DMS79 treated with DMSO at 0.1 percent for 48 hours (cell line): ENCODE measurements around the gene SUPT20HL2.
A peak's percentile ranks its signal among the peaks of the same experiment; 100 is the strongest.
"Not testable (repeated sequence)": the region's sequence is repeated elsewhere in the genome, so short reads cannot be mapped to it uniquely, and the experiment has no call there.

Source experiments
- DNase-seq: peaks from one replicate; lab custom pipeline; 2025; lab: John Stamatoyannopoulos, UW

Gene SUPT20HL2

GRCh38 chrX:24309580-24310374 is 4.1 kb downstream of the SUPT20HL2 start:
- DNase-seq = not testable (repeated sequence)

GRCh38 chrX:24308803-24309202 is 5.1 kb downstream of the SUPT20HL2 start:
- not testable (repeated sequence) for DNase-seq

GRCh38 chrX:24306440-24306839 is 7.4 kb downstream of the SUPT20HL2 start:
- DNase-seq = no peak

GRCh38 chrX:24305905-24306304 is 8.0 kb downstream of the SUPT20HL2 start:
- no peak for DNase-seq

- no peak for DNase-seq
These were observed 12.1 kb downstream of the SUPT20HL2 start for GRCh38 chrX:24301806-24302205.

GRCh38 chrX:24301060-24301459 is 12.8 kb downstream of the SUPT20HL2 start:
- DNase-seq = no peak

- DNase-seq = no peak
These were observed 15.7 kb downstream of the SUPT20HL2 start for GRCh38 chrX:24298191-24298590.

- DNase-seq = no peak
These were observed 19.2 kb downstream of the SUPT20HL2 start for GRCh38 chrX:24294619-24295018.

DNA sequence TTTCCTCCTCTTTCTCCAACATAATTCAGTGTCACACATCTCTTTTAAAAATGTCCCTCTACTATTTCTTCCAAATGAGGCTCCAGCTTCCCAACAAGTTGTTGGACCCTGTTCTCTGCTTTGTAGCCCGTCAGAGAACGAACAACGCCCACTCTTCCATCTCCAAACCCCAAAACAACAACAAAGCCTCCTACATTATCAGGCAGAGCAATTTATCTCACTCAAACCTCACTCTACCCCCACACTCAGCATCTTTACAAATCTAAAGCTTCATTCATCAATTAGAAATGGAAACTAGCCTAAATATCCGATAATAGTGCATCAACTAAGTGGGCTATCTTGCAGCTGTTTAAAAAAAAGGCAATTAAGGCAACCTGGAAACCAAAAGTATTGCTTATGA is 20.5 kb downstream of the SUPT20HL2 start:
- no peak for DNase-seq

DNA sequence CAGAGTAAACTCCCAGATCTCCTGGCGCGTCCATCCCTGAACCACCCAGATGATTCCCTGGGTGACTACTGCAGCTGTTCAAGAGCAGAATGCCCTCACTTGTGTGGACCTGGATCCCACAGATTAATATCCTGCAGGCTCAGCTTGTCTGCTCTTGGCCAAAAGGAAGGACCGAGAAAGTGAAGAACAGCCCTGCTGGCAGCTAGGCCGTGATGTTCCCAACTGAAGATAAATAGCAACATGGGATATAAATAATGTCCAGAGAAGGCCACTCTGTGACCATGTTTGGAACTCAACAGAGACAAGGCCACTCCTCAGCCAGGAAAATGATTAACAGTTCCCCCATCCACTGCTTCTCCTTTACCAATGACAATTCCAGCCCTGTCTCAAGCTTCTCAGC is 21.5 kb downstream of the SUPT20HL2 start:
- no peak for DNase-seq

DNA sequence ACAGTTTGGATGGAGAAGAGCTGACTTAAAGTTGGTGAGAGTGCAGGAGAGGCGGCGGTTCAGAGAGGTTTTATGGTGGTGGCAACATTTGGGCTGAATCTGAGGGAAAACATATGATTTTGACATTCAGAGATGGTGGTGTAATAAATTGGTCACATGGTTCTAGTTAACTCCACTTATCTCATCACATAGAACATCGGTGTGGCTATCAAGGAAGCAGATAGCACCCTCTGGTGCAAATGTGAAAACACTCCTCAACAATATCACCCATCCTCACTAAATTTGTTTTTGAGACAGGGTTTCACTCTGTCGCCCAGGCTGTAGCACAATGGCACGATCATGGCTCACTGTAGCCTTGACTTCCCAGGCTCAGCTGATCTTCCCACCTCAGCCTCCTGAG is 28.8 kb downstream of the SUPT20HL2 start:
- DNase-seq = no peak

GRCh38 chrX:24283127-24283794 is 30.6 kb downstream of the SUPT20HL2 start:
- no peak for DNase-seq

DNA sequence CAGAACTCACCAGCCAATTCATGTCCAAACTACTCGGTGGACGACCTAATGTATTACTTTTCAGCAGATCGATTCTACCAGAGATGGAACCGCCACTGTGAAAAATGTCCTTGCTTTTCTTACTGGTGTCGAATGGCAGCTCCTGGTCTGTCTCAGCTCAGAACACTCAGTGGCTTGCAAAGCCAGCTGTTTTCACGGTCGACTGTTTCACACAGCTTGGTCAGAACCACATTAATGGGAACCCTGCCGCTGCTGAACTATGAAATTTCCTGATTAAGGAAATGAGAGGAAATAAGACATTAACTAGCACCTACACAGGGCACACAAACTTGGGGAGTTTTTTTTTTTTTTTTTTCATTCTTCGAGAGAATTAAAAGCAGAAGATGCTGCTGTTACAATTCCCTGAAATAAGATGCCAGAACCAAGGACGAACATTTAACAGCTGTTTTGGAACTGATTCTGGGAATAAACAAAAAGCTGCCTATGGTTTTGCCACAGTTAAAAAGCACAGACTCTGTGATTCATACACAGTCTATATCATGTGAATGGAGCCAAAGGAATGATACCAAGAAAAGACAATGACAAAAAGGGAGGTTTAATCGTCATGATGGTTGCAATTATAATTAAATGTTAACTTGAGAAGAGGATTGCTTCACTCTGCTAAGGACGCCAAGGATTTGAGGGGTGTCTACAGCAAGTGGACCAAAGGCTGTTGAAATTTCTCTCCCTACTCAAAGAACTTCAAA is 31.3 kb downstream of the SUPT20HL2 start:
- DNase-seq = peak; percentile 16

DNA sequence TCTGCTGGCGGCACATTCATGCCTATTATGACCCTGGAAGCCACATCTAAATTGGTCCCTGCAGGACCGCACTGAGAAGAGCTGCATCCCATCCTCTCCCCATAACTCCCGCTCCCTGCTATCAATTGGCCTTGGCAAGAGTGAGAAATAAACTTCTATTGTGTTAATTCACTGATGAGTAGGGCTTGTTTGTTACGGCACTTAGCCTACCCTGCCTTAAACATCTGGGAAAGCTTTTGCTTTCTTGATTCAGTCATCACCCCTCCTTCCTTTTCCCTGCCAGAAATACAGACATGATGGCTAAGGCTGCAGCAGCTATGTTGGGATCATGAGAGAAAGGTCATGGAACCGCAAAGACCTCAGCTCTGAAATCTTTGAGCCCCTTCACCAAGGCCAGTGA is 36.5 kb downstream of the SUPT20HL2 start:
- DNase-seq = no peak

- DNase-seq = no peak
These were observed 37.9 kb downstream of the SUPT20HL2 start for GRCh38 chrX:24276015-24276414.

DNA sequence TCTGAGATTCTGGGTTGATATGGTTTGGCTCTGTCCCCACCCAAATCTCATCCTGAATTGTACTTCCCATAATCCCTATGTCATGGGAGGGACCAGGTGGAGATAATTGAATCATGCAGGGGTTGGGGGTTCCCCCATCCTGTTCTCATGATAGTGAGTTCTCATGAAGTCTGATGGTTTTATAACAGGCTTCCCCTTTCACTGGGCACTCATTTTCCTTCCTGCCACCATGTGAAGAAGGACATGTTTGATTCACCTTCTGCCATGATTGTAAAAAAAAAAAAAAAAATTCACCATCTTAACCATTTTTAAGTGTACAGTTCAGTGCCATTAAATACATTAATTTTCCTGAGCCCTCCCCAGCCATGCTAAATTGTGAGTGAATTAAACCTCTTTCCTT is 42.6 kb downstream of the SUPT20HL2 start:
- no peak for DNase-seq

GRCh38 chrX:24268786-24269185 is 45.1 kb downstream of the SUPT20HL2 start:
- DNase-seq = no peak

DNA sequence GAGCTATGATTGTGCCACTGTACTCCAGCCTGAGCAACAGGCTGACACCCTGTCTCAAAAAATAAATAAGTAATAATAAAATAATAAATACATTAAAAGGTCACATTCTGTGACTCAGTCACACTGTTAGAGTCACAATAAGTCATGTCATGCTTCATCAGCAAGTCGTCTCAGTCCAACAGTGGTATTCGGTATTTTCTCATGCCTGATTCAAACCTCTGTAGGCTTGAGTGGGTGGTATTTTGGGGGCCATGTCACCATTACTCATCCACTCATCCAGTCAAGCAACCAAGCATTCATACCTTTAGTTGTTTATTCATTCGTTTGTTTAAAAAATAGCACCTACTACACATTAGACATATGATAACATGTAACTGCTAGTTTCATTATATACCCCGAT is 46.9 kb downstream of the SUPT20HL2 start:
- no peak for DNase-seq

DNA sequence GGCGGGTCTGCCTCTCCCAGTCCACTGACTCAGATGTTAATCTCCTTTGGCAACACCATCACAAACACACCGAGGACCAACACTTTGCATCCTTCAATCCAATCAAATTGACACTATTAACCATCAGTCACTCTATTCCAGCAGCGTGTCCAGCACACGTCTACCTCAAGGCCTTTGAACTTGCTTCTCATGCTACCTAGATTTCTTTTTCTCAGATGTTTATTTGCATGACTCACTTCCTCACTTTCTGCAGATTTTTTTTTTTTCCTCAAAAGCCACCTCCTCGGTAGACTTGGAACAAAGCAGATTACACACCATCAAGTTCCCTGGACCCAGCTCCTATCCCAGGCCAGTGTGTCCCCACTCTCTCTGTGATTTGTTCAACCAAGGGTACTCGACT is 49.5 kb downstream of the SUPT20HL2 start:
- no peak for DNase-seq

- no peak for DNase-seq
These were observed 51.6 kb downstream of the SUPT20HL2 start for GRCh38 chrX:24262309-24262708.
